ENCODE data around the gene TTC6. TPM values are rescaled to one million over a fixed set of nuclear protein-coding genes. Genes with fewer than 3 reads are reported as not detected.

The TTC6 gene
- total RNA-seq, 1 experiment from 2014 or later = 0.11 TPM

- H3K27me3 ChIP-seq (replicated peaks; ENCODE audit: insufficient read depth, low read depth, low read length, poor library complexity) = no peaks in the 10 kb centered on the region
- H3K27ac ChIP-seq (ENCODE audit: low read depth, low read length, poor library complexity, severe bottlenecking) = no peak overlapping the region
- no TSS peak for BruUV-seq (replicated peaks)
- TF ChIP-seq CTCF (conservative IDR thresholded peaks at IDR 0.05; ENCODE audit: low read depth, low read length) (no peak), EZH2 (IDR thresholded peaks at IDR 0.05; ENCODE audit: borderline replicate concordance, low read depth, low read length, poor library complexity, severe bottlenecking) (no peak)
- CTCF ChIA-PET = no interaction called here
- POLR2A ChIA-PET (ENCODE audit: low non-redundant PET) = no interaction called here
- intact Hi-C loops (cut with micrococcal nuclease; ENCODE audit: unreplicated experiment) = no loop called here
- no peaks in the 10 kb centered on the region for H3K4me1 ChIP-seq (ENCODE audit: insufficient read depth, low read length, poor library complexity, severe bottlenecking)
- DNase-seq (ENCODE audit: low spot score) = no peak
- no peaks in the 10 kb centered on the region for H3K36me3 ChIP-seq (ENCODE audit: insufficient read depth, low read length, poor library complexity, severe bottlenecking)
- no peak overlapping the region for H3K4me3 ChIP-seq (ENCODE audit: low read depth, low read length, poor library complexity, severe bottlenecking)
- peaks cover 5% of the 10 kb centered on the region for H3K9me3 ChIP-seq (ENCODE audit: low read depth, low read length, poor library complexity, severe bottlenecking)
These were observed 25.4 kb downstream of the TTC6 start for GRCh38 chr14:37620856-37621255.

- BruUV-seq (replicated peaks) = no TSS peak
- no peaks in the 10 kb centered on the region for H3K4me1 ChIP-seq (ENCODE audit: insufficient read depth, low read length, poor library complexity, severe bottlenecking)
- intact Hi-C loops (cut with micrococcal nuclease; ENCODE audit: unreplicated experiment) = no loop called here
- POLR2A ChIA-PET (ENCODE audit: low non-redundant PET) = no interaction called here
- no peak for DNase-seq (ENCODE audit: low spot score)
- H3K4me3 ChIP-seq (ENCODE audit: low read depth, low read length, poor library complexity, severe bottlenecking) = no peak overlapping the region
- CTCF ChIA-PET = no interaction called here
- TF ChIP-seq CTCF (conservative IDR thresholded peaks at IDR 0.05; ENCODE audit: low read depth, low read length) (no peak), EZH2 (IDR thresholded peaks at IDR 0.05; ENCODE audit: borderline replicate concordance, low read depth, low read length, poor library complexity, severe bottlenecking) (no peak)
- H3K36me3 ChIP-seq (ENCODE audit: insufficient read depth, low read length, poor library complexity, severe bottlenecking) = no peaks in the 10 kb centered on the region
- H3K27ac ChIP-seq (ENCODE audit: low read depth, low read length, poor library complexity, severe bottlenecking) = no peak overlapping the region
- H3K9me3 ChIP-seq (ENCODE audit: low read depth, low read length, poor library complexity, severe bottlenecking) = no peaks in the 10 kb centered on the region
- H3K27me3 ChIP-seq (replicated peaks; ENCODE audit: insufficient read depth, low read depth, low read length, poor library complexity) = no peaks in the 10 kb centered on the region
These were observed 26.9 kb downstream of the TTC6 start for GRCh38 chr14:37622231-37622923.

GRCh38 chr14:37623426-37623951, 28.1 kb downstream of the TTC6 start:
- ChIA-PET CTCF (no interaction called here), POLR2A (ENCODE audit: low non-redundant PET) (no interaction called here)
- Histone ChIP-seq H3K4me1 (ENCODE audit: insufficient read depth, low read length, poor library complexity, severe bottlenecking) (no peaks in the 10 kb centered on the region), H3K27me3 (replicated peaks; ENCODE audit: insufficient read depth, low read depth, low read length, poor library complexity) (no peaks in the 10 kb centered on the region), H3K4me3 (ENCODE audit: low read depth, low read length, poor library complexity, severe bottlenecking) (no peak overlapping the region), H3K9me3 (ENCODE audit: low read depth, low read length, poor library complexity, severe bottlenecking) (no peaks in the 10 kb centered on the region), H3K27ac (ENCODE audit: low read depth, low read length, poor library complexity, severe bottlenecking) (no peak overlapping the region), H3K36me3 (ENCODE audit: insufficient read depth, low read length, poor library complexity, severe bottlenecking) (no peaks in the 10 kb centered on the region)
- TF ChIP-seq CTCF (conservative IDR thresholded peaks at IDR 0.05; ENCODE audit: low read depth, low read length) = no peak
- TF ChIP-seq EZH2 (IDR thresholded peaks at IDR 0.05; ENCODE audit: borderline replicate concordance, low read depth, low read length, poor library complexity, severe bottlenecking) = no peak
- no TSS peak for BruUV-seq (replicated peaks)
- intact Hi-C loops (cut with micrococcal nuclease; ENCODE audit: unreplicated experiment) = no loop called here
- DNase-seq (ENCODE audit: low spot score) = peak; percentile 61

Measured in A673 (cell line).